B cell (primary cell): ENCODE data around the gene TAS1R1. TPM values are rescaled to one million over a fixed set of nuclear protein-coding genes. Genes with fewer than 3 reads are reported as not detected.

Experiments
- ATAC-seq: fragments of 200-7000 bp; cut with Tn5 transposase; one replicate; pipeline ENCODE4 v1.10.0; 2021; ENCODE audit warnings: low read depth, mild to moderate bottlenecking, moderate number of reproducible peaks, moderate library complexity
- CTCF ChIA-PET: fragments of 350-600 bp; sonication (Branson Sonifier 250); formaldehyde crosslinking; loops from one replicate; lab custom pipeline; 2021; ENCODE audit warnings: antibody characterized with exemption, inconsistent platforms; lab: Charles Lee
- POLR2A ChIA-PET: fragments of 350-600 bp; sonication (Branson Sonifier 250); formaldehyde crosslinking; loops from one replicate; lab custom pipeline; 2021; ENCODE audit warnings: antibody characterized with exemption; lab: Charles Lee
- DNase-seq: peaks from one replicate; pipeline ENCODE4 v3.0.0; 2013
- H2AFZ ChIP-seq: 2 replicates; pipeline ENCODE4 v1.6.1; 2012; ENCODE audit warnings: mild to moderate bottlenecking, low read depth, low read length; ENCODE audit not compliant: insufficient read depth, poor library complexity, severe bottlenecking
- H3K27ac ChIP-seq, 2 donors: 1 replicate in 1 of 2; 2 replicates in 1 of 2; pipeline ENCODE4 v1.5.1; 2012 to 2013; ENCODE audit warnings: low read length in 2 of 2, mild to moderate bottlenecking in 2 of 2, moderate library complexity in 1 of 2
- H3K27me3 ChIP-seq, 4 experiments: fragments of 200-600 bp in 1 of 4; sonication (generic) in 1 of 4; replicated peaks in 1 of 4; 1 replicate in 2 of 4; 2 replicates in 2 of 4; pipeline versions ENCODE4 v1.6.1 to v1.7.0; 2013 to 2016; ENCODE audit warnings: low read length in 3 of 4, mild to moderate bottlenecking in 2 of 4, mixed read lengths in 1 of 4, moderate library complexity in 1 of 4; ENCODE audit not compliant: insufficient read depth in 4 of 4, control insufficient read depth in 3 of 4; ENCODE audit errors: control extremely low read depth in 1 of 4
- H3K36me3 ChIP-seq, 2 experiments: replicated peaks in 1 of 2; 1 replicate in 1 of 2; 2 replicates in 1 of 2; pipeline versions ENCODE4 v1.6.1 to v1.7.1; 2013; ENCODE audit warnings: low read length in 1 of 2; ENCODE audit not compliant: insufficient read depth in 2 of 2, control insufficient read depth in 1 of 2; ENCODE audit errors: control extremely low read depth in 1 of 2, extremely low read depth in 1 of 2
- H3K4me1 ChIP-seq, 2 donors: fragments of 200-600 bp in 1 of 2; sonication (generic) in 1 of 2; 1 replicate in 1 of 2; 2 replicates in 1 of 2; pipeline versions ENCODE4 v1.5.1 to v1.6.1; 2013 to 2017; ENCODE audit warnings: low read length in 2 of 2; ENCODE audit not compliant: control insufficient read depth in 2 of 2, insufficient read depth in 2 of 2
- H3K4me2 ChIP-seq: replicated peaks from 2 replicates; pipeline ENCODE3; 2012; ENCODE audit warnings: mild to moderate bottlenecking, low read depth, low read length; ENCODE audit not compliant: poor library complexity, severe bottlenecking
- H3K4me3 ChIP-seq, 5 experiments: fragments of 200-600 bp in 1 of 5; sonication (generic) in 1 of 5; 1 replicate in 3 of 5; 2 replicates in 2 of 5; pipeline versions ENCODE4 v1.5.1 to v1.7.0; 2011 to 2016; ENCODE audit warnings: low read length in 4 of 5, mild to moderate bottlenecking in 4 of 5, low read depth in 2 of 5, control low read depth in 1 of 5, moderate library complexity in 1 of 5; ENCODE audit not compliant: insufficient read depth in 1 of 5; ENCODE audit errors: control extremely low read depth in 1 of 5, extremely low read depth in 1 of 5
- H3K79me2 ChIP-seq: fragments of 200-600 bp; sonication (generic); one replicate; pipeline ENCODE4 v1.6.0; 2016; ENCODE audit warnings: low read length; ENCODE audit not compliant: control insufficient read depth, insufficient read depth
- H3K9ac ChIP-seq: fragments of 200-600 bp; sonication (generic); 2 replicates; pipeline ENCODE4 v1.6.1; 2017; ENCODE audit warnings: mild to moderate bottlenecking, low read length, moderate library complexity
- H3K9me3 ChIP-seq, 3 donors: one replicate each; pipeline versions ENCODE4 v1.6.1 to v1.7.1; 2013; ENCODE audit warnings: low read length in 2 of 3; ENCODE audit not compliant: control insufficient read depth in 2 of 3, insufficient read depth in 1 of 3; ENCODE audit errors: control extremely low read depth in 1 of 3
- H4K20me1 ChIP-seq: 2 replicates; pipeline ENCODE4 v1.6.0; 2012; ENCODE audit warnings: mild to moderate bottlenecking, low read length; ENCODE audit not compliant: insufficient read depth, control insufficient read depth, poor library complexity, severe bottlenecking
- H3K27ac Mint-ChIP-seq: one replicate; pipeline ENCODE4 v1.8.0; 2021; ENCODE audit warnings: mixed read lengths
- H3K27me3 Mint-ChIP-seq: one replicate; pipeline ENCODE4 v1.8.0; 2021; ENCODE audit warnings: mixed read lengths
- H3K4me1 Mint-ChIP-seq: one replicate; pipeline ENCODE4 v1.8.0; 2021; ENCODE audit warnings: mixed read lengths
- H3K4me3 Mint-ChIP-seq: one replicate; pipeline ENCODE4 v1.8.0; 2021; ENCODE audit warnings: mixed read lengths
- H3K9me3 Mint-ChIP-seq: one replicate; pipeline ENCODE4 v1.8.0; 2022; ENCODE audit warnings: mixed read lengths; ENCODE audit not compliant: insufficient read depth
- EZH2 ChIP-seq: IDR thresholded peaks from 2 replicates; pipeline ENCODE4 v1.6.1; 2012; ENCODE audit warnings: borderline replicate concordance, low read depth, mild to moderate bottlenecking, moderate library complexity, low read length; ENCODE audit not compliant: insufficient read depth, poor library complexity, severe bottlenecking
- WGBS: methylation state at CpG from one replicate; pipeline ENCODE4 v1.1.5; 2013; ENCODE audit warnings: missing lambda C conversion rate; ENCODE audit not compliant: insufficient coverage; 5-methylcytosine and 5-hydroxymethylcytosine counted together
- intact Hi-C: fragments of 100-400 bp; cut with micrococcal nuclease; formaldehyde crosslinking; loops from one replicate; pipeline ENCODE4 v1.10.0; 2022
- polyA plus RNA-seq: library from polyadenylated mRNA; depleted of rRNA; stranded (reverse); fragments of >200 nt; gene quantifications from 2 replicates; pipeline ENCODE4 v1.2.3, GENCODE V29; 2012
- total RNA-seq, 2 donors: library from RNA; stranded (reverse); fragments of 120-200 nt in 1 of 2; gene quantifications; 1 replicate in 1 of 2; 2 replicates in 1 of 2; pipeline versions ENCODE4 v1.2.3 to v1.2.4, GENCODE V29; 2013 to 2022
- TF ChIP-seq, protein P1 (sequence below): fragments of 200-600 bp; IDR thresholded peaks from one replicate; pipeline ENCODE4 v1.8.0; 2022; ENCODE audit warnings: antibody characterized with exemption, mild to moderate bottlenecking

TAS1R1 gene
- total and polyA plus RNA-seq, 2 donors (not counting 1 experiment from before 2014, with no cell fraction given) = 0.09 TPM; not detected in 1

DNA sequence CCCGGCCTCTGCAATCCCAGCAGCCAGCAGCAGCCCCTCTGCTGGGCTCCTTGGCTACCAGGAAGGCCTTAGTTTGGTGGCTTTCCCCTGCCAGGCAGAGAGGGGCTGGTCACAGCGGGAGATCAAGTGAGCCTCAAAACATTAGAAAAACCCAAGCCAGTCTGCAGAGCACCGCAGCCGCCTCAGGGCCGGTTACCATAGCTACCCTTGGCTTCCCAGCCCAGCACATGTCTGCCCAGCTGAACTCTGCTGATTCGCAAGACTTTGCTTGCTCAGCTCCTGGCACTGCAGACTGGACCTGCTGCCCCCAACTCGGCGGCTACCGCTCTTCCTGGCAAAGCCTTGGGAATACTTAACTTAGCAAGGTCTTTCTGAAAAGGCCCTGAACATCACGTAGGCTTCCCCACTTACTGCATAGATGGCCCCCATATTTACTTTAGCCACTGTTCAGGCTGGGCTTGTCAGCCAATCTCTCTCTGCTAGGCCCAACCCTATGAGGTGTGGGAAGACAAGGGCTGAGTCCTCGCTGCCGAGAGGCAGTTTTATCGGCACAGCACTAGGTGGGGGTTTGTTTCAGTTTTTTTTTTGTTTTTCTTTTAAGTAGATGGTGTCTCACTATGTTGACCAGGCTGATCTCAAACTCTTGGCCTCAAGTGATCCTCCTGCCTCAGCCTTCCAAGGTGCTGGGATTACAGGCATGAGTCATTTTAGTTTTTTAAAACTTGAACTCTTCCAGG lies 35.0 kb upstream of the TAS1R1 start:
- H3K27ac ChIP-seq = no peak overlapping the region
- DNase-seq (no peak), ATAC-seq (no peak)
- no peaks in the 10 kb centered on the region for H3K79me2 ChIP-seq
- H3K9me3 ChIP-seq = no peaks in the 10 kb centered on the region
- H3K9ac ChIP-seq = no peak overlapping the region
- no peaks in the 10 kb centered on the region for H3K27me3 ChIP-seq
- Mint-ChIP-seq H3K4me3 (no peak overlapping the region), H3K27ac (no peak overlapping the region), H3K27me3 (no peaks in the 10 kb centered on the region), H3K9me3 (no peaks in the 10 kb centered on the region), H3K4me1 (no peaks in the 10 kb centered on the region)
- CTCF ChIA-PET = no interaction called here
- 80% methylated on average over 12 of the region's 13 CpGs for WGBS
- no peaks in the 10 kb centered on the region for H4K20me1 ChIP-seq
- no peak overlapping the region for H2AFZ ChIP-seq
- H3K36me3 ChIP-seq = peaks cover 0 to 2% of the 10 kb centered on the region in 2 experiments
- TF ChIP-seq, protein P1, sequence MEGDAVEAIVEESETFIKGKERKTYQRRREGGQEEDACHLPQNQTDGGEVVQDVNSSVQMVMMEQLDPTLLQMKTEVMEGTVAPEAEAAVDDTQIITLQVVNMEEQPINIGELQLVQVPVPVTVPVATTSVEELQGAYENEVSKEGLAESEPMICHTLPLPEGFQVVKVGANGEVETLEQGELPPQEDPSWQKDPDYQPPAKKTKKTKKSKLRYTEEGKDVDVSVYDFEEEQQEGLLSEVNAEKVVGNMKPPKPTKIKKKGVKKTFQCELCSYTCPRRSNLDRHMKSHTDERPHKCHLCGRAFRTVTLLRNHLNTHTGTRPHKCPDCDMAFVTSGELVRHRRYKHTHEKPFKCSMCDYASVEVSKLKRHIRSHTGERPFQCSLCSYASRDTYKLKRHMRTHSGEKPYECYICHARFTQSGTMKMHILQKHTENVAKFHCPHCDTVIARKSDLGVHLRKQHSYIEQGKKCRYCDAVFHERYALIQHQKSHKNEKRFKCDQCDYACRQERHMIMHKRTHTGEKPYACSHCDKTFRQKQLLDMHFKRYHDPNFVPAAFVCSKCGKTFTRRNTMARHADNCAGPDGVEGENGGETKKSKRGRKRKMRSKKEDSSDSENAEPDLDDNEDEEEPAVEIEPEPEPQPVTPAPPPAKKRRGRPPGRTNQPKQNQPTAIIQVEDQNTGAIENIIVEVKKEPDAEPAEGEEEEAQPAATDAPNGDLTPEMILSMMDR = no peak
- no peak for TF ChIP-seq EZH2
- H3K4me2 ChIP-seq = no peak overlapping the region
- intact Hi-C loops = no loop called here
- no peak overlapping the region for H3K4me3 ChIP-seq
- no peaks in the 10 kb centered on the region for H3K4me1 ChIP-seq
- POLR2A ChIA-PET = no interaction called here

DNA sequence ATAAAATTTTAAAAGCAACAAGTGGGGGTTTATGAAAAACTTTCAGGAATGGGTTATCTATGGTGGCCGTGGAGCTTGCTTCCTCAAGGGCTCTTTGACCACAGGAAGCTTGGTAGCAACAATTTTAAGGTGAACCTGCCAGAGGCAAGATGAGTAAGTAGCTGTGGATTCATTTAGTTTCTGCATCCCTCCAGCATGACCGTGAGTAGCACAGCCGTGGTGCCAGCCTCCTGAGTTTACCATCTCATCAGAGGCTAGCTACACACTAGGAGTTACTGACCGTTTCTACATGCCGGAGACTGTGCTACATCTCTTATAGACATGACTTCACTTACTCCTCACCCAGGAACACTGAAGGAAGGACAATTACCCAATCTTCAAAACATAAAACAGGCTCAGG lies 33.6 kb upstream of the TAS1R1 start:
- ChIA-PET CTCF (no interaction called here), POLR2A (no interaction called here)
- Mint-ChIP-seq H3K9me3 (no peaks in the 10 kb centered on the region), H3K27me3 (no peaks in the 10 kb centered on the region), H3K4me3 (no peak overlapping the region), H3K27ac (no peak overlapping the region), H3K4me1 (no peaks in the 10 kb centered on the region)
- intact Hi-C loops = no loop called here
- no peak overlapping the region for H3K27ac ChIP-seq
- H3K9me3 ChIP-seq = no peaks in the 10 kb centered on the region
- TF ChIP-seq, protein P1 = no peak
- no peak for TF ChIP-seq EZH2
- H2AFZ ChIP-seq = no peak overlapping the region
- H3K36me3 ChIP-seq = peaks cover 0 to 16% of the 10 kb centered on the region in 2 experiments
- ATAC-seq (no peak), DNase-seq (no peak)
- H3K9ac ChIP-seq = no peak overlapping the region
- WGBS = 69% methylated on average over 5 of the region's 5 CpGs
- no peak overlapping the region for H3K4me2 ChIP-seq
- H3K79me2 ChIP-seq = no peaks in the 10 kb centered on the region
- H4K20me1 ChIP-seq = no peaks in the 10 kb centered on the region
- no peak overlapping the region for H3K4me3 ChIP-seq
- no peaks in the 10 kb centered on the region for H3K27me3 ChIP-seq
- H3K4me1 ChIP-seq = no peaks in the 10 kb centered on the region
